GM19099 (cell line): Measurements from ENCODE around the gene JAK1.

Source experiments
- POLR2A ChIP-seq: IDR thresholded peaks from 3 replicates; pipeline ENCODE4 v1.6.1; 2011; ENCODE audit warnings: low read depth; ENCODE audit not compliant: insufficient read length; ENCODE audit errors: extremely low read depth

The JAK1 gene

DNA sequence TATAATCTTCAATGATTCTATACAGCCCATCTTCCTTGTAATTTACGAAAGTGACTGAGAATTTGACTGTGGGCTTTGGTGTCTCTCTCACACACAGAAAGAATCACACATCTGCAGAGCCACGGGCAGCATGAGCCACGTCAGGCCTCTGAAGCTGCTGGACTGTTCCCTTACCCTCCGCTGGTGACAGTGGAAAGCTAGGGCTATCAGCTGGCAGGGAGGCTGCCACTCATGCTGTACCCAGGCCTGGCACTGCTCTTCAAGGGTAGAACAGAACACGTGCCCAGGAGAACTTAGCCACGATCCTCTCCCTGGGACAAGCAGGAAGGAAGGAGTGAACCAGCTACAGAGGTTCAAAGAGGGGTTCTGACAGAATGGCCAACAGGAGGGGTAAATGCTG, 90.7 kb downstream of the JAK1 start:
- no peak for TF ChIP-seq POLR2A

DNA sequence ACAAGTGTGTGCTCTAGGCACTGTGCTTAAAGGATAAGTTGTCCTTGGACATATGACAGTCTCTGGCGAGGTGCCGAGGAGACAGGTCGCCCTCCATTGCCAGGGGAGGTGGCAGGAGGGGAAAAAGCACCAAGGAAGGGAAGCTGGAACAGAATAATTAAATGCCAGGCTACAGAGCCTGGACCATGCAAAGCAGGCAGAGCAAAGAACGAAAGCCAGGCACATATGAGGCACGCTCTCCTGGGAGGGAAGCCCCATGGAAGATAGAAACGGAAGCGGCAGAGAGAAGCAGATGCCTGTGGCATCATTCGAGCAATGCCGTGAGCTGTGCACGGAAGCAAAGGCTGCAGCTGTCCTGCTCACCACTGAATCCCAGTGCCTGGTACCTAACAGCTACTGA, 91.2 kb downstream of the JAK1 start:
- TF ChIP-seq POLR2A = no peak

DNA sequence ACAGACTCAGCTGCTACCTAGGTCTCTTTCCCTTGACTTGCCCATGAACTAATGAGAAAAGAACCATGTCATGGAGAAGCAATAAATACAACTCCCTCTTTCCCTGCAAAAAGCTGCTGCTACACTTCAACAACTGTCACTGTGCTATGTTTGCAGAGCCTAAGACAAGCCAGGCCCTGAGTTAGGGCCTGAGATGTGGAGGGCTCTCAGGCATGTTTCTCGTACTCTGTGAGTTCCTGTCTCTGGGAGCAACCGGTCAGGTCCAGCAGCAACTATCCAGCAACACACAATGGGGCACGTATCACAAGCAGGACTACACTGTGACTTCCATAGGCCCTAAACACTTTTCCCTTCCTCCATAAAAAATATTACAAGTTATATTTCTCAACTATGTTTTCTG, 91.7 kb downstream of the JAK1 start:
- no peak for TF ChIP-seq POLR2A

DNA sequence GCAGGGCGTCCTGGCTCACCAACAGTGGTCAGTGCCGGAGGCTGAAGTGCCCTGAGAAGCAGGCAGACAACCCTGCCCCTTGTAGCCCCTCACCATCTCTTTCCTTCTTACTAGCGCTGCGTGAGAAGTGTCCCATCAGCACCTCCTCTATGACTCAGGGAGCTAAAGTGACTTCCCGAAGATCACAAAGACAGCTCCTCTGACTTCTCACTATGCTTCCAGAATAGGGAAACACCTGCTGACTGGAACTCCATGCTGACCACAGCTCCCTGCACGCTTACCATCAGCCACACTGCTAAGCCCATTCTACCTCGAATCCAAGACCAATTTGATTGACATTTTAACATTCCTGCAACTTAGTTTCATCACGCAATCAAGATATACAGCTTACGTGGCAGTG, 92.8 kb downstream of the JAK1 start:
- no peak for TF ChIP-seq POLR2A

DNA sequence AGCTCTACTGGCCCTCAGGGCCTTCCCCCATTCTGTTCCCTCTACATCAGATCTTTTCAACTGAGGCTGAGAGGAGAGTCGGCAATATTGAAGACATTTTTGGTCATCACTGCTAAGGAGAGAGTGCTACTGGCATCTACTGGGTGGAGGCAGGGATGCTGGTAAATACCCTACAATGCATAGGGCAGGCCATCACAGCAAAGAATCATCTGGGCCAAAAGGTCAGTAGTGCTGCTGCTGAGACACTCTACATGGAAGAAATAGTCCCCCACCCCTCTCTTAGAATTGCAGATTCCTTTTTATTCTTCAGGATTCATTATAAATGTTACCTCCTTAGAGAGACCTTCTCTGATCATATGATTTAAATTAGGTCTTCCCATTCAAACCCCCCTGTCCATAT, 94.3 kb downstream of the JAK1 start:
- no peak for TF ChIP-seq POLR2A

DNA sequence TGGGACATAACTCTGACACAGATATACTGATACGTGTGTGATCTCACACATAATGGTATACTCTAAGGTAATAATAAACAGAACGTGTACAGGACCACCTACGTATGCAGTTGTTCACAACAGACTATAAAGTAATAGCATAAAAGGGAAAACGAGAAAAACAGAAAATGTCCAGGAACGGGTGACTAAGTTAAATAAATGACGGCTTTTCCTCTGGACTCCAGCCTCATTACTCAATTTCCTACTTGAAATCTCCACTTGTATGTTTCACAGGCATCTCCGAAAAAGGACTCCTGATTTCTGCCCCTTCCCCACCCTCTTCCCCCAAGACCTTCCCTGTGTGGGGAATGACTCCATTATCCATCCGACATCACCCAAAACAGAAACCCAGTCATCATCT, 95.1 kb downstream of the JAK1 start:
- no peak for TF ChIP-seq POLR2A

DNA sequence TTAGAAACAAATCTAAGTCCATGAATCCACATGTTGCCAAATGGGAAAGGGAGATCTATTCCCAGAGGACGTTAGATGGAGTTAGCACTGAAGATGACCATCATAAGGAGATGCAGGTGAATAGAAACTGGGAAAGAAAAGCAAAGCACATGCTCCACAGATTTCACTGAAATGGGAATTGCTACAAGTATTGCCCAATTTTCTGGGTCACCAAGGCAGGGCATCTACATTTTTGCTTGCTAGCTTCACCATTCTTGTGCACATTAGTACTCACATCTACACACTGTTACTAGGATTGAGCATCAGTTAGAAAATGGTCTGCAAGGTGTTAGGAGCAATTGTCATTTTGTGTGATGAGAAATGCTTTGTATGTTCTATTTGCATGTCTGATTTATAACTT, 99.1 kb downstream of the JAK1 start:
- no peak for TF ChIP-seq POLR2A

DNA sequence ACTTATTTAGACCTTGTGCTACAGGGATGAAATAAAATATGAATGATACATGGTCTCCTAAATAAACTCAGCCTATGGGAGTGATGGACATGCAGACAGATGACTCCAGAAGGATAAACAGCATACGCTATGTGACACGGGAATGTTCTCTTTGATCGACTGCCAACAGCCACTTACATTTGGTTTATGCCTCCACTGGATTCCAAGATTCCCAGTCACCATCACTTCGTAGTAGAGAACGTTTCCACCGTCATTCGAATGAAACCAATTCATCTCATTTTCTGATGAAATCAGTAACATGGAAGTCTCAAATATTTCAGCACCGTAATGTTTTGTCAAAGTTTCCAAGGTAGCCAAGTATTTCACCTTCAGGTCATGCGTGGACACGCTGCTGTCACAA, 99.7 kb downstream of the JAK1 start:
- TF ChIP-seq POLR2A = no peak

DNA sequence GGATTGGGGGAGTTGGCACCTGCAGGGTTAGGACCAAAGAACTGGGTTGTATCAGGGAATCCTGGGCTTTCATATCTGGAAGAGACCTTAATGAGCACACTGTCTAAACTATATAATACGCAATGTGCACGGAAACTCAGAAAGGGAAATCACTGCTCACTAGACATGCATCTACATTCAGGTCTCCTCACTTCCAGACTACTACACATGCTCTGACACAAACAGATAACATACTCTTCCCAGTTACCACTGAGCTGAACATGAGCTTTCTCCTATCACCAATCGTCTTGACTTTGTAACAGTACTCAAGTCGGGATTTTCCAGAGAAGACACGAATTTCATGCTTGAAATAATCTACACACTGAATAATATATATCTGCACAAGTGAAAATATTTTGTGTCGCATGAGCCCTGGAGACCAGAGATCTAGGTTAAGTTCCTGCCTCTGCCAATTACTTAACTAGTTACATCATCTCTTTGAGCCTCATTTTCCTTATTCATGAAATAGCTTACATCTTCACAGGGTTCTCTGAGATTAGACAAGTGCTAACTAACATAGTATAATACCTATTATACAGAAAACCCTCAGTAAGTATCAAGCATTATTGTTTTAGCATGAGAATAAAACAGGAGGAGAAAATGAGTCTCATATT, 101.1 kb downstream of the JAK1 start:
- no peak for TF ChIP-seq POLR2A

DNA sequence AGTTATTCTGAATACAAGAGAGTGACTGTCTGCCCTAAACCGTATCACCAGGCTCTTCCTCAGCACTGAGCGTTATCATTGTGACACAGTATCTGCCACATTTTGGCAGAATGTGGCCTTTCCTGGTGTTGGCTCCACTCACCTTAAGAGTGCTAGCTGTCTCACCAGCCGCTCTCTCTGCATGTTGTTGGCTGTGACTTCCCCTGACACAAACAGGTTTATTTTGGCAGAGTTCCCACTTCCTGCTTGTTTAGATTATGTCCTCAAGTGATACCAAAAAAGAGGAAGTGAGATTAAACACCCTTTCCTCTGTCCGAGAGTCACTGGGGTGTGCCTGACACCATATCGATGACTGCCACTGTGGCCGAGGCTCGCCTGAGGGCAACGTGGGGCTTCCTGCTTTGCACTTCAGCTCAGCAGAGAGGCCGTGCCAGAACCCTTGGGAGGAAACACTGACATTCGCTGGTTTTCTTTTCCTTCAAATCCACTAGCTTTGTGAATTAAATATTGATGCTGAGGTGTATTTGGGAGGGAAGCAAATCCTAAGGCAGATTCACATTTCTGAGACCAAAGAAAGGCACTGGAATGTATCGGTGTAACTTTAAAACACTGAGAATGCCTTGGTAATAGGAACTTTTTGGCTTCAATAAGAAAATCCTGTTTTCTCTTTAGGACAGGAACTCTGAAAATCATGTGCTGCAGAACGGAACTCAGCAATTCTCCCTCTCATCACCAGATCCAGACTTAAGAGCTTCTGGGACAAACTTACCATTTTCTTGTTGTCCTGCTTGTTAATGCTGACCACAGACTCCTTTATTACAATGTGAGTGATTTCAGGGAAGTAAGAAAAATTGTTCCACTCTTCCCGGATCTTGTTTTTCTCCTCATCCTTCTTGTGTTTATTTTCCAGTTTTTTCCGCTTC, 102.1 kb downstream of the JAK1 start:
- no peak for TF ChIP-seq POLR2A

DNA sequence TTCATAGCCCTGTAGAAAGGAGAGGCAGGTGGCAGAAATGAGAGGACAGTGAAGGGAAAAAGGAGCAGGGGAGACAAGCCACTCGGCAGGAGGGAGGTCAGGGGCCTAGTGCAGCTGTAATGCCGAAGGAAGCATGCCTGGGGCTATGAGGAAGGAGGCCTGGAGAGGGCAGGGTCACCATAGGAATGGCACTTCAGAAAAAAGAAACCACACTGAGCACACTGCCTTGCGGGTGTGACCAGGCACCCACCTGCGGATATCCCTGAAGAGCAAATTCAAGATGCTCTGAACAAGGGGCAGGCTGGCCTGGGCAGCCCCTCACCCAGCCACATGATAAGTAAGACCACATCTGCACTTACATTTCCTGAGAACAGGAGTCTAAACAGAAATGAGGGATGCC, 104.7 kb downstream of the JAK1 start:
- no peak for TF ChIP-seq POLR2A

DNA sequence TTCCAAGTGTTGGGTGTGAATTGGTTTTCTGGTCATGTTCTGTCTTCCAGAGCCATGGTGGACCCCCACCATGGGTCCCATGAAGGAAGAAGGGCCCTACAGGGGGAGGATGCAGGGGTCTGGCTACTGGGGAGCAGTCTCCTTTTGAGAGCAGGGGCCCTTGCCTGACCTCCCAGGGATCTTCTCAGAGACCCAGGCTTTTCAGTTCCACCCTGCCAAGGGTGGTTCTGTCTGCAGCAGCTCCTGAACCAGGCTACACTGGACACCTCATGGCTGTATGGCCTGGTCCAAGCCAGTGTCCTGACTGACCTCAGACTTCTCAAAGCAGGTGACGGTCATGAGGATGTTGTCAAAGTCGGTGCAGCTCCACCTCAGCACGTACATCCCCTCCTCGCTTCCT, 109.0 kb downstream of the JAK1 start:
- no peak for TF ChIP-seq POLR2A

DNA sequence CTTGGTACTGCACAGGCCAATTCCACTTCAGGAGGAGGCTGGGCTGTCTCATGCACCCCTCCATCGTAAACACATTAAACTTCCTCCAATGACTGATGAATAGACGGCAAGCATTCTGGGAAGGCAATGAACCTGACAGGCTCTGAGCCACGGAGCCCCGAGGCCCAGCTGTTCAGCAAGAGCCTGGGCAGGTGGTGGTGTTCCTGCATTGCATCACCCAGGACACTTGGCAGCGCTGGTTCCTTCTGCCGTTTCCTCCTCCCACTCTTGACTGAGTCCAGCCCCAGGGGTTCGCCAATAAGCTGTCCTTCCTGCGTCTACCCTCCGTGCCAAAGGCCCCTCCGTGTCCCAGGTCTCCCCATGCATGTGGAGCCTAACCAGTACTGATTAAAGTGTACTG, 109.8 kb downstream of the JAK1 start:
- no peak for TF ChIP-seq POLR2A

DNA sequence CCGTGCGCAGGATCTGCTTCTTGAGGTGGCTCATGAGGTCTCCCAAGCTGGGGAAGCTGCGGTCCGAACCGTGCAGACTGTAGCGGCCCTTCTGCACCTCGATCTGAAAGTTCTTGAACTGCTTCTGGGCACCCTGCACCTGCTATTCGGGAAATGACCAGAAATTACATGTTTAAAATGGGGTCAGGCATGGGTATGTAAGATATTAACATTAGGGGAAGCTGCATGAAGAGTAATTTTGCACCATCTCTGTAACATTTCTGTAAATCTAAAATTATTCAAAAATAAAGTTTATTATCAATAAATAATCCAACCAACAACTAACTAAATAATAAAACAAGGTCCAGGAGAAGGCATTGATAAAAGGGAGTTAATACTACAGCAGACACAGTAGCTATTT, 110.8 kb downstream of the JAK1 start:
- no peak for TF ChIP-seq POLR2A

DNA sequence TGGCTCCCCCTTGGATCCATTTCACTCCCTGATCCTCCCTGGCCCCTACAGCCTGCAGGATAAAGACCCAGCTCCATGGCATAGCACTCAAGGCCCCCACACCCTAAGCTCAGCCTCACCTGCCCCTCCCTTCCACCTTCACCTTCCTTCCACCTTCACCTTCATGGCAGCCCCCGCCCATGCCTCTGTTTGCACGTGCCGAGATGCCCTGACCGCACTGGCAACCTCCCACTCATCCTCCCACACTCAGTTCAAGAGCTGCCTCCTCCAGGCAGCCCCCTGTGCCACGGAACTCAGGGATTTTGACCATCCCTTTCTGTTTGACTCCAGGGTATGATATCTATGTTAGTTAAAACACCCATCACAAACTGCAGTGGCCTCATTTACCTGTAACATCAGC, 111.7 kb downstream of the JAK1 start:
- no peak for TF ChIP-seq POLR2A

DNA sequence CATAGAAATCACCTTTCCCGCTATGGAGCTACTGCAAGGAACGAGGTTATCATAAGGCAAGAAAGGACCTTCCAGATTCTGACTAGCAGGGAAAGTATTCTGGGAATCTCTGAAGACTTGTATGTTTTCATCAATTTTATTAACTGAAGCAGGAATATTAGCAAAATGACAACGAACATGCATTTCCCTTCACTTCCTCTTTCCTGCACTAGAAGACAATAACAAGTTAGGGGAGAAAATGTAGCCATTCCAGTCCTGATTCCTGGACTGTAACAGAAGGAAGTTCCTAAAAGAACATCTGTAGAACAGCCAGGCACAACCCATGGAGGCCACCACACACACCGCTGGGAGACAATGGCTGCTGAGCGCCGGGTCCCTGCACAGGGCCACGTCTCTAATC, 114.7 kb downstream of the JAK1 start:
- no peak for TF ChIP-seq POLR2A
